Measurements from ENCODE around the gene FAR2.
"Not testable (repeated sequence)": the region's sequence is repeated elsewhere in the genome, so short reads cannot be mapped to it uniquely, and the experiment has no call there.

The FAR2 gene

GRCh38 chr12:29148911-29149690 lies at the start of gene FAR2:
Gene FAR2 (plus strand): TSS chr12:29149278. CDS start chr12:29270450, 121,172 bp downstream.
- peak; percentile 14 for DNase-seq (ENCODE audit: low read depth)

DNA sequence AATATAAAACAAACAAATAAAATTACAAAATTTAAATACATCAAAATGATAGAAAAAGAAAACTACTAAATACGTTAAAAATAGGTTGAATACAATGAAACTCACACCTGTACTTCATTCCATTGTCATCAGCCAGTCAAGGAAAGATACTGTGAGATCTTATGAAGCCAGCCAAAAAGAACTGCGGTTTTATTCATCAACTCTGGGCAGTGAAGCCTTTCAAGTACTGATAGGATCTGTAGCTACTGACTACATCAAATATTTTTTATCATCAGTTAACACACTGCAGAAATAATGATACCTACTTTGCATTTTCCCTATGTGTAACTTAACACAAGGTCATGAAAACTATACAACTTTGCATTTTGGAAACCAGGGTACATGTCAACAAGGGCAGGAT lies 46.3 kb upstream of the FAR2 start:
- DNase-seq (ENCODE audit: low read depth), result no peak

DNA sequence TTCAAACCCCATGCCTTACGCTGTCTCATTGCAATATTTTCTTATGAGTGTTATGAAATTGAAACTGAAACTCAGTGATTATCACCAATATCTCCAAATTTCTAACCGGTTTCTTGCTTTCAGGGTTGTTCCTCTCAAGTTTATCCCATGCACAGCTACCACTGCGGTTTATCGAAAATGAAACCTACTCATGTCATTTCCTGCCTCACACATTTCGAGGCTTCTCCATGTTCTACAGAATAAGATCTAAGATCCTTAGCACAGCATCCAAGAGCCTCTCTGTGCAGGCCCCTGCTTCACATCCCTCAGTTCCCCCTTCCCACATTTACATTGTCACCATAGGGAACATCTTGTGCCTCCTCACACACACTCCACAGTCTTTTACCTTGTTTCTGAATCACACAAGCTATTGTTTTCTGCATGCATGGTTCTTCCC lies 45.5 kb upstream of the FAR2 start:
- no peak for DNase-seq (ENCODE audit: low read depth)

DNA sequence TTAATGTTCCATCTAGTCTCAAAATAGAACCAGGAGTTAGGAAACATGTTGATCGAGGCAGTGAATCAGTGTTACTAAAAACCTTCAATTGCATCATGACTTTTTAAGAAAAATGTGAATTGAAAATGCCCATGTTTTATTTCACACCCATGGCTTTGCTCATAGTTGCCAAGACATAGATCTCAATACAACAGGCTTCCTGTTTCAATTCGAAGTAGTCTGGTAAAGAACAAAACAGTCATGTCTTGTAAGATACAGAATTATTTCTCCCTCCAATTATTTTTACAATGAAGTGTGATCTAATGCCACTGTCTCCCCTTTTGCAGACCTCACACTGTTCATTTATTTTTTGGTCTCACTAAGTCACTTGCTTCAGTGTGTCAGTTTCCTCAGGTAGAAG lies 44.6 kb upstream of the FAR2 start:
- no peak for DNase-seq (ENCODE audit: low read depth)

DNA sequence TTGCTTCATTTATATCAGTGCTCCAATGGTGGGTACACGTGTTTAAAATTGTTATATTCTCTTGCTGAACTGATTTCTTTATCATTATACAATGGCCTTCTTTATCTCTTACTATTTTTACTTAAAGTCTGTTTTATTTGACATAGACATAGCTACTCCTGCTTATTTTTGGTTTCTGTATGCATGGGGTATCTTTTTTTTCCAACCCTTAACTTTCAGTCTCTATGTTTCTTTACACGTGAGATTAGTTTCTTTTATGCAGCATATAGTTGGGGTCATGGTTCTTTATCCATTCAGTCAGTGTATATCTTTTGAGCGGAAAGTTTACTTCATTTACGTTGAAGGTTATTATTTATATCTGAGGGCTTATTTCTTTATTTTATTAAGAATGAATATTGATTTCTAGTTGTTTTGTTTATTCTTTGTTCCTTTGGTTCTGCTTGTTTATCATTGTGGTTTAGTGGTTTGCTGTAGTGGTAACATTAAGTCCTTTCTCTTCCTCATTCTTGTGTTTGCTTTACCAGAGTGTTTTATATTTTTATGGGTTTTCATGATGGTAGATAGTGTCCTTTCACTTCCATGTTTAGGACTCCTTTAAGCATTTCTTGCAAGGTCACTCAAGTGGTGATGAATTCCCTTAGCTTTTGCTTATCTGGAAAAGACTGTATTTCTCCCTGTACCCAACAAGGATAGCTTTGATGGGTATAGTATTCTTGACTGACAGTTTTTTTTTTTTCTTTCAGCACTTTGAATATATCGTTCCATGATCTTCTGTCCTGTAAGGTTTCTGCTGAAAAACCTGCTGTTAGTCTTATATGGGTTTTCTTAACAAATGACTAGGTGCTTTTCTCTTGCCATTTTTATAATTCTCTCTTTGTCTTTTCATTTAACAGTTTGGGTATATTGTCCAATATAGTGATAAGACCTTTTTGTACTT lies 38.3 kb upstream of the FAR2 start:
- no peak for DNase-seq (ENCODE audit: low read depth)

DNA sequence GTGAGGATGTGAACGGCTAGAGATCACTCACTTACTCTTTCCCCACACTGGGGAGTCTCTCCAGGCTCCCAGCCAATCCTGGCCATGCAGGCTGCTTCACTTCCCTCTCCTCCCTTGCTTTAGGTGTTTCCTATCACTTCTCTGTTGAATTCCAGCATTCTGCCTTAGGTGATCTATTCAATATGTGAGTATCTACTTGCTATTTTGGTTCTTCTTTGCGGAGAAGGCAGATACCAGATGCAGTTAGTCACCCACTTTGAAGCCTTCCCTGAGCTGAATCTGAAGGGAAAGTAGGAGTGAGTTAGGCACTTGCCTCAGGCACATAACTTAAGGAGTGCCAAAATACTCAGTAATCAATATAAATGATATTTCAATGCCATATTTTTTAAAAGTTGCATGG lies 36.0 kb upstream of the FAR2 start:
- no peak for DNase-seq (ENCODE audit: low read depth)

- DNase-seq (ENCODE audit: low read depth), result no peak
These were observed 32.7 kb upstream of the FAR2 start for GRCh38 chr12:29116414-29116813.

DNA sequence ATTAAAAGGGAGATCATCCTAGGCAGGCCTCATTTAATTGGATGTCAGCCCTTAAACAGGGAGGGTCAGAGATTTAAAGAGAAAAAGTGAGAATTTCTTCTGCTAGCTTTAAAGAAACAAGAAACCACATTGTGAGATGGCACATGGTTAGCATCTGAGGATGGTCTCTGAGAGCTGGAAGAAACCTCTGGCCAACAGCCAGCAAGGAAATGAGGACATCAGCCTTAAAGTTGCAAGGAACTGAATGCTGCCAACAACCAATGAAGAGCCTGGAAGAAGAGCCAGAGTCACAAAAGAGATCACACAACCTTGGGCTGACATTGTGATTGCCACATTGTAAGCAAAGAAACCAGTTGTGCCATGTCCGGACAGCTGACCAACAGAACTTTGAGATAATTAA lies 17.5 kb upstream of the FAR2 start:
- no peak for DNase-seq (ENCODE audit: low read depth)

DNA sequence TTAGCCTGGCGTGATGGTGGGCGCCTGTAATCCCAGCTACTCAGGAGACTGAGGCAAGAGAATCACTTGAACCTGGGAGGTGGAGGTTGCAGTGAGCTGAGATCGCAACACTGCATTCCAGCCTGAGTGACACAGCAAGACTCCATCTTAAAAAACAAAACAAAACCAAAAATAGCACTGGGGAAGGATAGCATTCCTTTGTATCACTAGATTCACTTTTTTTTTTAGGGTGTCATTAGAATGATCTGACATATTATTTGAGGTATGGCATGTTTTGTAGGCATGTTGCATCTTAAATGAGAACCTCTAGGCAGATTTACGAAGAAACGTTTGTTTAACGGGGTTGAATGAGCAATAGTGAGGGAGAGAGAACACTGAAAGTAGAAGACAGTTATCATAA lies 16.8 kb upstream of the FAR2 start:
- DNase-seq (ENCODE audit: low read depth), result no peak

DNA sequence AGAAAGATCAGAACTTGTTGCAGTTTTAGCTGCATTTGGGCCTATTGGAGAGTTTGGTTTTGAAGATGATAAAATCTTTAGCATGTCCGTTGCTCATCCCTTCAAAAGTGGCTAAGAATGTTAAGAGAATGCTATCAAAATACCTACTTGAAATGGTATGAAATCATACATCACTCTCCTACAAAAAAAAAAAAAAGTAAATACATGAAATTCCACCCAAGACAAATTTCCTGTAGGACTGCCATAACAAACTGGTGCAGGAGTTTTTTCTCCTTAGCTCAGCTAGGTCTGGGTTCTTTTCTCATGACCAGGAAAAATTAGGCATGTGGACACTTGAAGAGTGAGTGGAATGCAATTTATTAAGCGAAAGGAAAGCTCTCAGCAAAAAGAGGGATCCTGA lies 15.9 kb upstream of the FAR2 start:
- no peak for DNase-seq (ENCODE audit: low read depth)

GRCh38 chr12:29133680-29134079 lies 15.4 kb upstream of the FAR2 start:
- no peak for DNase-seq (ENCODE audit: low read depth)

GRCh38 chr12:29138256-29138655 lies 10.8 kb upstream of the FAR2 start:
- DNase-seq (ENCODE audit: low read depth), result not testable (repeated sequence)

- not testable (repeated sequence) for DNase-seq (ENCODE audit: low read depth)
These were observed 10.2 kb upstream of the FAR2 start for GRCh38 chr12:29138855-29139254.

DNA sequence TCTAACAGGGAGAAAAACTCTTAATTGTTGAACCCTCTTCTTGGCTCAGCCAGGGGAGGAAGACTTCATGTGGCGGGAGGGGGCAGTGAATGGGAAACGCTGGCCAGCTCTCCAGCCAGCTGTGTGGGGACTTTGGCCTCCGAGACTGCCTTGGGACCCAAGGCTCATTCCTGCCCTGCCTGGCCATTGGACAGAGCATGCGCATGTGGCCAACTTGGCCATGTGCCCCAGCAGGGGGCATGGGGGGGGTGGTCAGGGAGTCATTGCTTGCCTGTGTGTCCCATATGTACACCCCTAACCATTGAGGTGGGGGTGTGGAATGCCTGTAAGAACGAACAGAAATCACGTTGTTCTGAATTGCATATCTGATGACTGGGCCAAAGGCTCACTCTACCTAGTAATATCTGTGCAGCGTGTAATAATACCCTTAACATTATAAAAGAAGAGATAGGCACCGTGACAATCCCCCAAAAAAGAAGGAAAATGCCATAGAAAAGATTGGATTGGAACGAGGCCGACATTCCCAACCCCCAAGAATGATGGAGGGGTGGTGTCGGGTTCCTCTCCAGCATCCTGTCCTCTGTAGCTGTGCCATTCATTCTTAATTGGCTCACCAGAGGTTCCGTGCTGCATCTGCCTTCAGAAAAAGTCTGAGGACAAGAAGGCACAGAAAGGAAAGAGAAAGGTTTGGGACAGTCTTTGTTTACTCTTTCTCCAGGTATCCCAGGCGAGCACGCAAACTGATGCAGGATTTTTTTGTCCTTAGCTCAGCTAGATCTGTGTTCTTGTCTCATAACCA lies 3.5 kb upstream of the FAR2 start:
- no peak for DNase-seq (ENCODE audit: low read depth)

- DNase-seq (ENCODE audit: low read depth), result no peak
These were observed 2.9 kb upstream of the FAR2 start for GRCh38 chr12:29146196-29146595.

- no peak for DNase-seq (ENCODE audit: low read depth)
These were observed 1.1 kb upstream of the FAR2 start for GRCh38 chr12:29147731-29148595.

- no peak for DNase-seq (ENCODE audit: low read depth)
These were observed 525 bp upstream of the FAR2 start for GRCh38 chr12:29148596-29148910.

DNA sequence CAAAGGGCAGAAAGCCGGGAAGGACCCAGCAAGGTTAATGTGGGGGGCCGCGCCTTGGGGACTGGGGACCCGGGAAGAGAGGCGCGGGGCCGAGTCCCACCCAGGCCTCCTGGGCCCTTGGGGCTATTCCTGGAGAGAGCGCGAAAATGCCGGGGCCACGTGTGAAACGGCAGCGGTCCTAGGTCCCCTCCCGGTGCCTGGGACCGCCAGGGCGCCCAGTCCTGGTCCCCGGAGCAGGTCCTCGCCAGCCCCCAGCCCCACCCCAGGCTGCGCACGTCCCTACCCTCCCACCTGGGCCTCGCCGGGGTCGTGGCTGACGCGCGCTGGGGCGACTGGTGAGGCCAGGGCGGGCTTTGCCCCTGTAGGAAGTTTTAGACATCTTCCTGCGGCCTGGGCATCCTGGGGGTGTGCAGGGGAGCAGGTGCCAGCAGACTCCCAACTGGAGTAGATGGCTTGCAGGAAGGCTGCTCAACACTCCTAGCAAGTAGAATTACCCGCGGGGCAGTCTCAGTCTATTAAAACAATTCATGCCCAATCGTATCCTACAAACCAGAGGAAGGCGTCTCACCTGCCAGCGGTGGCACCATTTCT lies 708 bp downstream of the FAR2 start:
- DNase-seq (ENCODE audit: low read depth), result no peak

DNA sequence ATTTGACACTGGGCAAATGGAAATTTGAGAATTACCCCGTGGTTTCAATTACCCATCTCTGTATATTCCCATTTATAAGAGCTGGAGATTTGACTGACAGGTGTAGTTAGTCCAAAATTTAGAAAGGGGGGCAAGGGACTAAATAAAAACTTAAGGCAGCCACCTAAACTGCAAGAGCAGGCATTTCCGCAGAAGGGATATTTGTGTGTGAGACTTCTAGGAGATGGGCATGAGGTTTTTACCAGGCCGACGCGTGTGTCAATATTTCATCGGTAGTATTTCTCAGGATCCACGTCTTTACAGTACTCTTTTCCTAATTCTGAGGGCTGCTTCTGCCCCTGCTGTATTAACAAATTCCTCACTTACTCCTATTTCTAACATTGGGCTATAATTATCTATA lies 1.4 kb downstream of the FAR2 start:
- no peak for DNase-seq (ENCODE audit: low read depth)

DNA sequence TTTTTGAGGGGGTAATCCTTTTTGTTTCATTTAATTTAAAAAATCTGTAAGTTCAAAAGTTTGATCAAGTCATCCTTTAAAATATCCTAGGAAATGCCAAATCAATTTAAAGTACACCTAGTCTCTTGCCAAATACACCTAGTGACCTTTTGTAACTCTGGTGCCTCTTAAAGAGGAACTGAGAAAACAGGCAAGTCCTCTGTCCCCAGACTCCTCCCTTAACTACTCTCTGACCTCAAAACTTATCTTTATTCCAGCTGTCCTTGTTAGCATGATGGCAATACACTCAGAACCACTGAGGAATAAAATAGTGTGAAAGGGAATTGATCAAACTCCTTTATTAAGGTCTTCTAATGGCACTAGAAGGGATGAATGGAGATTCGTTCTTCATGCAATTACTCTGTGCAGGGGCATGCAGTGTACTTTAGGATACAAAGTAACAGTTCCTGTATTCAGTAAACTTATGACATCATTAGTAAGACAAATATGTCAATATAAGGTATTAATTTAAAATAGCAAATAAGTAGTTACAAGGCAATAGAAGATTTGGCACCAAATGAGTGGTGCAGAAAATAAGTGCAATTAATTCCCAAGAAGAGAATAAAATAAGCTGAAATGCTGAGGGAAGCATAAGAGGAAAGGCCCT lies 3.3 kb downstream of the FAR2 start:
- DNase-seq (ENCODE audit: low read depth), result no peak
